Kidney capillary endothelial cell (primary cell): Measurements from ENCODE around the gene CAMK4.

Experiments used
- DNase-seq: peaks from one replicate; pipeline ENCODE4 v3.0.0-alpha.2; 2018; ENCODE audit warnings: low spot score

CAMK4 gene

GRCh38 chr5:111229221-111229835, 5.1 kb downstream of the CAMK4 start:
- no peak for DNase-seq

- DNase-seq: no peak
Measured at GRCh38 chr5:111229871-111230810, 6.0 kb downstream of the CAMK4 start.

GRCh38 chr5:111231119-111231518, 6.9 kb downstream of the CAMK4 start:
- DNase-seq: no peak

- no peak for DNase-seq
Measured at GRCh38 chr5:111232311-111233051, 8.3 kb downstream of the CAMK4 start.

GRCh38 chr5:111233052-111233374, 8.8 kb downstream of the CAMK4 start:
- DNase-seq: no peak

GRCh38 chr5:111234125-111234524, 9.9 kb downstream of the CAMK4 start:
- DNase-seq: no peak

GRCh38 chr5:111235635-111236034, 11.5 kb downstream of the CAMK4 start:
- DNase-seq: no peak

- DNase-seq: no peak
Measured at GRCh38 chr5:111236348-111236747, 12.2 kb downstream of the CAMK4 start.

- DNase-seq: no peak
Measured at GRCh38 chr5:111236995-111237394, 12.8 kb downstream of the CAMK4 start.

- no peak for DNase-seq
Measured at GRCh38 chr5:111237470-111237869, 13.3 kb downstream of the CAMK4 start.

- DNase-seq: no peak
Measured at GRCh38 chr5:111238431-111239225, 14.4 kb downstream of the CAMK4 start.

- DNase-seq: no peak
Measured at GRCh38 chr5:111241696-111242095, 17.5 kb downstream of the CAMK4 start.

- no peak for DNase-seq
Measured at GRCh38 chr5:111242606-111243005, 18.4 kb downstream of the CAMK4 start.

GRCh38 chr5:111243318-111243717, 19.1 kb downstream of the CAMK4 start:
- DNase-seq: no peak

- DNase-seq: no peak
Measured at GRCh38 chr5:111245654-111246053, 21.5 kb downstream of the CAMK4 start.

- DNase-seq: no peak
Measured at GRCh38 chr5:111246459-111246858, 22.3 kb downstream of the CAMK4 start.

GRCh38 chr5:111248571-111248970, 24.4 kb downstream of the CAMK4 start:
- no peak for DNase-seq

GRCh38 chr5:111251921-111252320, 27.7 kb downstream of the CAMK4 start:
- no peak for DNase-seq

GRCh38 chr5:111252799-111253545, 28.8 kb downstream of the CAMK4 start:
- DNase-seq: no peak

- no peak for DNase-seq
Measured at GRCh38 chr5:111254613-111255012, 30.4 kb downstream of the CAMK4 start.

GRCh38 chr5:111255169-111255568, 31.0 kb downstream of the CAMK4 start:
- no peak for DNase-seq
